K562 (cell line): ENCODE measurements around the gene TLR3. TPM values are rescaled to one million over a fixed set of nuclear protein-coding genes. Genes with fewer than 3 reads are reported as not detected.

ENCODE experiments used
- ATAC-seq: fragments of 200-7000 bp; cut with Tn5 transposase; 3 replicates; pipeline ENCODE4 v1.9.1; 2020; ENCODE audit warnings: moderate library complexity
- BruUV-seq: library from RNA; stranded (reverse); fragments of 400-500 nt; replicated peaks from 2 replicates; lab custom pipeline; 2021; lab: Mats Ljungman, UMichigan
- CTCF ChIA-PET: fragments of 300-600 bp; formaldehyde crosslinking; extraction: SDS; loops from one replicate; lab custom pipeline; 2021; ENCODE audit warnings: low intra/inter-chr PET ratio; lab: Yijun Ruan, JAX
- POLR2A ChIA-PET: fragments of 300-600, 350-650 bp; sonication (Branson Sonifier 250); formaldehyde crosslinking; extraction: SDS; loops from one replicate; lab custom pipeline; 2021; ENCODE audit warnings: antibody characterized with exemption, inconsistent platforms; lab: Yijun Ruan, JAX
- DNase-seq, 4 experiments: peaks; one replicate each; pipeline versions ENCODE4 v3.0.0 to v3.0.0-alpha.2; 2011 to 2018; ENCODE audit warnings: low spot score in 3 of 4, mixed read lengths in 3 of 4; ENCODE audit errors: extremely low read depth in 1 of 4
- FAIRE-seq: peaks from 2 replicates; lab custom pipeline; 2011; peaks lifted over from hg19 to GRCh38; lab: Jason Lieb, UNC
- H2AFZ ChIP-seq: 2 replicates; pipeline ENCODE4 v1.6.0; 2011; ENCODE audit warnings: low read depth, low read length, control low read depth, inconsistent platforms
- H3K27ac ChIP-seq: fragments of 200-600 bp; 3 replicates; pipeline ENCODE4 v1.8.0; 2011; ENCODE audit warnings: low read depth, mild to moderate bottlenecking, control low read depth, inconsistent platforms, low read length, moderate library complexity, mixed read lengths; ENCODE audit errors: extremely low read depth
- H3K27me3 ChIP-seq, 2 experiments: fragments of 300-600 bp in 1 of 2; 2 replicates in 1 of 2; 3 replicates in 1 of 2; pipeline versions ENCODE4 v1.6.0 to v1.8.0; 2011; ENCODE audit warnings: inconsistent platforms in 2 of 2, low read length in 2 of 2, mild to moderate bottlenecking in 1 of 2, mixed read lengths in 1 of 2, moderate library complexity in 1 of 2; ENCODE audit not compliant: control insufficient read depth in 2 of 2, insufficient read depth in 2 of 2
- H3K36me3 ChIP-seq: fragments of 300-600 bp; 3 replicates; pipeline ENCODE4 v1.8.0; 2011; ENCODE audit warnings: mild to moderate bottlenecking, low read length, inconsistent platforms; ENCODE audit not compliant: control insufficient read depth, insufficient read depth
- H3K4me1 ChIP-seq, 2 experiments: fragments of 200-600 bp in 1 of 2; replicated peaks in 1 of 2; 2 replicates in 1 of 2; 3 replicates in 1 of 2; pipeline versions ENCODE4 v1.5.1 to v1.8.0; 2011; ENCODE audit warnings: inconsistent platforms in 2 of 2, low read length in 2 of 2, mild to moderate bottlenecking in 1 of 2, mixed read lengths in 1 of 2, moderate library complexity in 1 of 2; ENCODE audit not compliant: control insufficient read depth in 2 of 2, insufficient read depth in 2 of 2
- H3K4me2 ChIP-seq: 2 replicates; pipeline ENCODE4 v1.6.1; 2011; ENCODE audit warnings: low read length, control low read depth, inconsistent platforms, mixed read lengths; ENCODE audit not compliant: insufficient read depth
- H3K4me3 ChIP-seq: fragments of 200-600 bp; sonication (generic), shearing (Covaris generic); 2 replicates; pipeline ENCODE4 v1.5.1; 2016; ENCODE audit warnings: control low read depth, inconsistent platforms
- H3K79me2 ChIP-seq: fragments of 200-600 bp; 3 replicates; pipeline ENCODE4 v1.8.0; 2011; ENCODE audit warnings: low read length, inconsistent platforms; ENCODE audit not compliant: control insufficient read depth, insufficient read depth
- H3K9ac ChIP-seq, 2 experiments: 2 replicates each; pipeline versions ENCODE4 v1.6.0 to v1.6.1; 2011; ENCODE audit warnings: low read depth in 2 of 2, low read length in 2 of 2, control low read depth in 1 of 2, inconsistent platforms in 1 of 2, mild to moderate bottlenecking in 1 of 2, mixed read lengths in 1 of 2; ENCODE audit not compliant: insufficient read depth in 1 of 2
- H3K9me1 ChIP-seq: one replicate; pipeline ENCODE4 v1.6.0; 2011; ENCODE audit warnings: inconsistent platforms, mild to moderate bottlenecking, low read length, moderate library complexity; ENCODE audit not compliant: control insufficient read depth, insufficient read depth
- H3K9me3 ChIP-seq: replicated peaks from 2 replicates; pipeline ENCODE4 v1.5.1; 2011; ENCODE audit warnings: low read depth, low read length, inconsistent platforms; ENCODE audit not compliant: control insufficient read depth, insufficient read depth
- H4K20me1 ChIP-seq: replicated peaks from 2 replicates; pipeline ENCODE4 v1.6.1; 2011; ENCODE audit warnings: low read length, inconsistent platforms, mixed read lengths; ENCODE audit not compliant: control insufficient read depth, insufficient read depth
- E2F8 ChIP-seq: fragments of 450-650 bp; IDR thresholded peaks from 2 replicates; pipeline ENCODE4 v1.7.1; 2018; ENCODE audit warnings: mild to moderate bottlenecking, low read depth; ENCODE audit not compliant: partially characterized antibody
- HMG20A ChIP-seq: fragments of 450-650 bp; formaldehyde crosslinking; conservative IDR thresholded peaks from 2 replicates; pipeline ENCODE4 v1.4.0; 2020; ENCODE audit warnings: mild to moderate bottlenecking, mixed read lengths
- HSF4 ChIP-seq: fragments of 250-450 bp; sonication (Bioruptor Pico); IDR thresholded peaks from 2 replicates; pipeline ENCODE4 v2.1.2; 2022; ENCODE audit warnings: mild to moderate bottlenecking, moderate library complexity, borderline replicate concordance
- IRF1 ChIP-seq: sonication (generic); formaldehyde crosslinking; IDR thresholded peaks from 2 replicates; pipeline ENCODE4 v1.8.0; 2022; ENCODE audit warnings: missing genetic modification reagents, mild to moderate bottlenecking, borderline replicate concordance
- MCM2 ChIP-seq: fragments of 450-650 bp; IDR thresholded peaks from 2 replicates; pipeline ENCODE4 v1.6.1; 2017; ENCODE audit warnings: low read depth, mild to moderate bottlenecking
- NFIC ChIP-seq: fragments of 450-650 bp; IDR thresholded peaks from 2 replicates; pipeline ENCODE4 v1.6.1; 2017; ENCODE audit warnings: mild to moderate bottlenecking, inconsistent platforms
- SOX6 ChIP-seq: fragments of 450-650 bp; IDR thresholded peaks from 2 replicates; pipeline ENCODE4 v1.6.1; 2014; ENCODE audit warnings: mild to moderate bottlenecking
- SPI1 ChIP-seq: IDR thresholded peaks from 2 replicates; pipeline ENCODE4 v1.6.1; 2011; ENCODE audit warnings: low read depth, low read length, control low read depth, borderline replicate concordance
- TSC22D4 ChIP-seq: fragments of 450-650 bp; IDR thresholded peaks from 2 replicates; pipeline ENCODE4 v1.6.1; 2016; ENCODE audit warnings: missing genetic modification characterization, missing biosample characterization, control low read depth
- WGBS: fragments of 100-300 bp; shearing (Covaris generic); methylation state at CpG from one replicate; pipeline ENCODE4 v1.1.6; 2016; ENCODE audit warnings: low coverage, mixed read lengths; ENCODE audit not compliant: insufficient coverage; ENCODE audit errors: missing lambda C conversion rate; 5-methylcytosine and 5-hydroxymethylcytosine counted together
- in situ Hi-C: fragments of 300-500 bp; cut with MboI; formaldehyde crosslinking; loops from 4 replicates; pipeline ENCODE4 v1.15.0; 2018; ENCODE audit warnings: inconsistent platforms, mixed read lengths
- intact Hi-C: fragments of 100-400 bp; cut with micrococcal nuclease; formaldehyde crosslinking; loops from 2 replicates; pipeline ENCODE4 v1.14.2; 2022
- polyA plus RNA-seq, 8 experiments: library from polyadenylated mRNA; depleted of rRNA in 4 of 8; stranded (reverse) in 5 of 8; unstranded in 3 of 8; fragments of >200 nt; fragmentation: Nextera tagmentation in 2 of 8; fragmentation: Illumina TruSeq in 1 of 8; extraction: Ambion mirVana in 2 of 8; extraction: Trizol in 1 of 8; gene quantifications; 2 replicates each; pipeline versions ENCODE4 v1.2.1 to v1.2.3, GENCODE V29; 2011 to 2014; ENCODE audit warnings: inconsistent platforms in 1 of 8, missing spikeins in 1 of 8
- total RNA-seq, 7 experiments: library from RNA; depleted of rRNA in 6 of 7; stranded (reverse); fragments of >200 nt in 6 of 7; fragmentation: Illumina TruSeq in 2 of 7; extraction: Trizol in 2 of 7; gene quantifications; 2 replicates each; pipeline versions ENCODE4 v1.2.1 to v1.2.3, GENCODE V29; 2011 to 2021; ENCODE audit warnings: low replicate concordance in 1 of 7

The TLR3 gene
- total and polyA plus RNA-seq, 9 of the 15 experiments (the other 6 are each of a cell fraction or from before 2014, with no cell fraction given) = 0.01 TPM; not detected in 8

- ATAC-seq (no peak; the same call in 2 of the 3 replicates), DNase-seq (no peak)
- no TSS peak for BruUV-seq
- Histone ChIP-seq H3K36me3 (no peaks in the 10 kb centered on the region), H3K9me1 (no peaks in the 10 kb centered on the region)
- TF ChIP-seq HMG20A (CRISPR knock-in tag) = no peak
- TF ChIP-seq SPI1 = no peak
- TF ChIP-seq IRF1 (CRISPR knock-in tag) = no peak
- no peak for TF ChIP-seq SOX6
- TF ChIP-seq TSC22D4 (tag) = no peak
- no peak for TF ChIP-seq E2F8
- no peak for TF ChIP-seq NFIC
- TF ChIP-seq HSF4 = no peak
- no peak for TF ChIP-seq MCM2
- TF ChIP-seq, all 486 proteins: peak for 0
- FAIRE-seq = no peak
- H3K27me3 ChIP-seq = peaks cover 11 to 28% of the 10 kb centered on the region in 2 experiments
- no peak overlapping the region for H3K27ac ChIP-seq
- H3K79me2 ChIP-seq = no peaks in the 10 kb centered on the region
- H2AFZ ChIP-seq = no peak overlapping the region
- 0% methylated on average over 9 of the region's 11 CpGs for WGBS
- no peak overlapping the region for H3K9ac ChIP-seq
- no peaks in the 10 kb centered on the region; a peak in 1 of 5 replicates for H3K4me1 ChIP-seq
- POLR2A ChIA-PET = interaction anchor here (1.2 kb wide), 1 partner anchor 13 kb away, joined by 3 read pairs; no protein-coding TSS in a partner anchor
- H4K20me1 ChIP-seq = no peaks in the 10 kb centered on the region
- in situ Hi-C loops (no loop called here), intact Hi-C loops (no loop called here)
- H3K4me2 ChIP-seq = no peak overlapping the region
- no peaks in the 10 kb centered on the region for H3K9me3 ChIP-seq
- CTCF ChIA-PET = no interaction called here
- H3K4me3 ChIP-seq = no peak overlapping the region
Measured at GRCh38 chr4:186078981-186079638, 10.2 kb downstream of the TLR3 start.
